ENCODE measurements around the gene TXNDC5. TPM values are rescaled to one million over a fixed set of nuclear protein-coding genes. Genes with fewer than 3 reads are reported as not detected.

Gene TXNDC5
- total RNA-seq, 4 donors from 2014 or later, result 17.2 to 217 (median 65.2) TPM

DNA sequence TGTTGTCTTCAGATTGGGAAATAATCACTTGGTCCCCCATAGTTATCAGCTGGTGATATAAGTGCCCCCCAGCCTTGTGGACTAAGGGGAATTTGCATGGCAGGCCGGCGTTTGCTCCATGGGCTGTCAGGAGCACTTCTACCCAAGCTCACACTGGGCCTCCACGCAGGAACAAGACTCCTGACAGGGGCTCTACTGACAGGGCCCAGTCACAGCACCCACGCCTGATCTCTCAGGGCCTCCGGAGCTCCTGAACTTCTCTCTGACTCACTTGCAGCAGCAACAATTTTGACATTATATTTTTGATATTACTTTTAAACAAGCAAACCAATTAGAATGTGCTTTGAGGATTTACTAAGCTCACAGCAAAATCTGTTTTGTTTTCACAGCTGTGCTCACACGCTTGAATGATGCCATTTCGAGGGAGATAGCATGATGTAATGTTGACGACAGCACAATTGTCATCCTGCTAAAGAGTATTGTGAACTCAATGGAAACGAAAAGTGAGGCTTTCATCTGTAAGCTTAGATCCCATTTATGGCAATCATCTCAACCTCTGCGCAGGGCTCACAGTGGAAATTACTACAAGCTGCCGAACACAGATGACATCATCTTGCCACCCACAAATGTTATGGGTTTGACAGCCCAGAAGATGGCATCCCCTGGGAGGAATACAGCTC, 28.7 kb upstream of the TXNDC5 start:
- H3K27ac ChIP-seq, result peak overlapping the region in 2 of 4 donors; percentile 3 to 34
- H3K4me1 ChIP-seq, result no peaks in the 10 kb centered on the region
- in situ Hi-C loops (cut with MboI; ENCODE audit: low pct_ligation_motif_present in 1 of 4, low pct_unique_long_range_greater_than_20kb in 1 of 4, low sequenced_read_pairs in 3 of 4), result no loop called here
- H3K9me3 ChIP-seq, result no peaks in the 10 kb centered on the region
- intact Hi-C loops (cut with DNase I; ENCODE audit: low total_unique reads), result no loop called here
- H3K27me3 ChIP-seq, result no peaks in the 10 kb centered on the region
- no peaks in the 10 kb centered on the region for H3K36me3 ChIP-seq
- 73 to 83% methylated on average over 6 to 11 of the region's 11 CpGs for WGBS, 2 donors (ENCODE audit: low coverage in 1 of 2)
- TF ChIP-seq EP300 (IDR thresholded peaks at IDR 0.05; ENCODE audit: low read depth), result no peak
- TF ChIP-seq, protein P1, sequence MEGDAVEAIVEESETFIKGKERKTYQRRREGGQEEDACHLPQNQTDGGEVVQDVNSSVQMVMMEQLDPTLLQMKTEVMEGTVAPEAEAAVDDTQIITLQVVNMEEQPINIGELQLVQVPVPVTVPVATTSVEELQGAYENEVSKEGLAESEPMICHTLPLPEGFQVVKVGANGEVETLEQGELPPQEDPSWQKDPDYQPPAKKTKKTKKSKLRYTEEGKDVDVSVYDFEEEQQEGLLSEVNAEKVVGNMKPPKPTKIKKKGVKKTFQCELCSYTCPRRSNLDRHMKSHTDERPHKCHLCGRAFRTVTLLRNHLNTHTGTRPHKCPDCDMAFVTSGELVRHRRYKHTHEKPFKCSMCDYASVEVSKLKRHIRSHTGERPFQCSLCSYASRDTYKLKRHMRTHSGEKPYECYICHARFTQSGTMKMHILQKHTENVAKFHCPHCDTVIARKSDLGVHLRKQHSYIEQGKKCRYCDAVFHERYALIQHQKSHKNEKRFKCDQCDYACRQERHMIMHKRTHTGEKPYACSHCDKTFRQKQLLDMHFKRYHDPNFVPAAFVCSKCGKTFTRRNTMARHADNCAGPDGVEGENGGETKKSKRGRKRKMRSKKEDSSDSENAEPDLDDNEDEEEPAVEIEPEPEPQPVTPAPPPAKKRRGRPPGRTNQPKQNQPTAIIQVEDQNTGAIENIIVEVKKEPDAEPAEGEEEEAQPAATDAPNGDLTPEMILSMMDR (IDR thresholded peaks at IDR 0.05), result no peak
- DNase-seq, result no peak
- no peak overlapping the region for H3K4me3 ChIP-seq

DNA sequence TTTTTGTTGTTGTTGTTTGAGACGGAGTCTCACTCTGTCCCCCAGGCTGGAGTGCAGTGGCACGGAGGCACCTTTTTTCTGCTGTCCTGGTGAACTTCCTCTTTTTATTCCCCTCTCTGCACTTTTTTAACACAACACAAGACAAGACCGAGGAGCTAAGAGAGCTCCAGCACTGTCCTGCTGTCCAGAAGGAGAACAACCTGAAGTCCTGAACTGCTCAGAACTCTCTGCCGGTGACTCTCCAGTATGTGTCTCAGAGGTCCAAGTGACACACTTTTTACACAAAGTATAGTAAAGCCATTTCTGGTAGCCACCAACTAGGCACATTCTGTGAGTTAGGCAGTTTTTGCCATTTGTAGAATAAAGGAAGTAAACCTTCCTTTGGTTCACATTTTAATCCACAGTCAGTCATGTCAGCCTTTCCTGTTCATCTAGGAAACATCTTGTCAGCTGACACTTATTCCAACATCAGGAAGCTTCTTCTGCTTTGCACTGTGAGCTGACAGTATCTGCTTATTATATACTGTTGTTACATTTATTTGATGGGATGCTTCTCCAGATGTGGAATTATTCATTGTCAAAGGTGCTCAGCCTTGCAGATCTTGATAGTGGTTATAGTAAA, 28.1 kb upstream of the TXNDC5 start:
- H3K9me3 ChIP-seq, result no peaks in the 10 kb centered on the region
- 89% methylated on average over 4 of the region's 4 CpGs; no CpG with 5 or more reads in 1 of the 2 donors for WGBS, 2 donors (ENCODE audit: low coverage in 1 of 2)
- intact Hi-C loops (cut with DNase I; ENCODE audit: low total_unique reads), result no loop called here
- in situ Hi-C loops (cut with MboI; ENCODE audit: low pct_ligation_motif_present in 1 of 4, low pct_unique_long_range_greater_than_20kb in 1 of 4, low sequenced_read_pairs in 3 of 4), result no loop called here
- DNase-seq, result no peak
- peak overlapping the region in 2 of 4 donors; percentile 3 to 34 for H3K27ac ChIP-seq
- H3K4me1 ChIP-seq, result no peaks in the 10 kb centered on the region
- no peak overlapping the region for H3K4me3 ChIP-seq
- no peaks in the 10 kb centered on the region for H3K27me3 ChIP-seq
- TF ChIP-seq EP300 (IDR thresholded peaks at IDR 0.05; ENCODE audit: low read depth) (no peak), POLR2A (IDR thresholded peaks at IDR 0.05) (no peak), POLR2AphosphoS5 (IDR thresholded peaks at IDR 0.05) (no peak)
- TF ChIP-seq, protein P1 (IDR thresholded peaks at IDR 0.05), result no peak
- H3K36me3 ChIP-seq, result no peaks in the 10 kb centered on the region

DNA sequence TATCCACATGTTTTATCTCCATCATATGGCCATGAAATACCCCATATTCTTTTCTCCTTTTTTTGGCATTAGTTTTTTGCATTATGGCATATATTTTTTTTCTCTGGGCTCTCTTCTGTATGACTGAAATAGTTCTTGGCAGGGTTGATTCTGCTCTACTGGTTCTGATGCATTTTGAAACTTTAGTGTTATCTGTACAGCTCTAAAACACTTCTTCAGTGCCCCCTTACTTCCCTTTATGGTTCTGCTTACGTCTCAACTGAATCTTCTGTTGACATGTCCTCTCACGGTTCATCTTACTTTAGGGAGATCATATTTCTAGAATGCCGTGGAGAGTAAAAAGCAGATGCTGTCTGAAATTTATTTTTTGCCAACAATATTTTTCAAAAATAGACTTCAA, 23.2 kb upstream of the TXNDC5 start:
- Histone ChIP-seq H3K9me3 (no peaks in the 10 kb centered on the region), H3K4me3 (no peak overlapping the region), H3K4me1 (no peaks in the 10 kb centered on the region), H3K27ac (no peak overlapping the region), H3K36me3 (no peaks in the 10 kb centered on the region), H3K27me3 (no peaks in the 10 kb centered on the region)
- in situ Hi-C loops (cut with MboI; ENCODE audit: low pct_ligation_motif_present in 1 of 4, low pct_unique_long_range_greater_than_20kb in 1 of 4, low sequenced_read_pairs in 3 of 4) (no loop called here), intact Hi-C loops (cut with DNase I; ENCODE audit: low total_unique reads) (no loop called here)
- no peak for DNase-seq
- TF ChIP-seq, protein P1 (IDR thresholded peaks at IDR 0.05), result no peak
- no peak for TF ChIP-seq POLR2AphosphoS5 (IDR thresholded peaks at IDR 0.05)
- TF ChIP-seq POLR2A (IDR thresholded peaks at IDR 0.05), result no peak
- no peak for TF ChIP-seq EP300 (IDR thresholded peaks at IDR 0.05; ENCODE audit: low read depth)
- 53 to 62% methylated on average over 3 of the region's 3 CpGs for WGBS, 2 donors (ENCODE audit: low coverage in 1 of 2)

DNA sequence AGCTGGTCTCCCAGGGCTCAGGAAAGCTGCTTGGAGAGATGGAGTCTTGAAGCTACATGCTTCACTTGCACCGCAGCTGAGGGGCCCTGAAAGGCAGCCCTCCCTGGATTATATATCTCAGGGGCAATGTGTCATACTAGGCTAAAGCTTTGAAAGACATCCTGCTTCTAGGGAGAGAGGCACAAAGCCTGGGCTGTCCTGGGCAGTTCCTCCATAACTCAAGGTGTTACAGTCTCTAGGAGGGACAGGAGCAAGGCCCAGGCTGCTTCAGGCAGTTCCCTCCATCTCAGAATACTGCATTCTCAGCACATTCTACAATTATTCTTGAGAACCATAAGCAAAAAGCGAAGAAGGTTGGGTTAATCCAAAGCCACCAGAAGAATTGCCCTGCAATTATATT, 22.0 kb upstream of the TXNDC5 start:
- H3K4me3 ChIP-seq, result no peak overlapping the region
- H3K27me3 ChIP-seq, result no peaks in the 10 kb centered on the region
- H3K9me3 ChIP-seq, result no peaks in the 10 kb centered on the region
- no peaks in the 10 kb centered on the region for H3K4me1 ChIP-seq
- no peak for TF ChIP-seq POLR2A (IDR thresholded peaks at IDR 0.05)
- TF ChIP-seq POLR2AphosphoS5 (IDR thresholded peaks at IDR 0.05), result no peak
- no peak for TF ChIP-seq EP300 (IDR thresholded peaks at IDR 0.05; ENCODE audit: low read depth)
- TF ChIP-seq, protein P1 (IDR thresholded peaks at IDR 0.05), result no peak
- WGBS, 2 donors (ENCODE audit: low coverage in 1 of 2), result 98 to 100% methylated on average over 1 to 2 of the region's 2 CpGs
- no peak overlapping the region for H3K27ac ChIP-seq
- intact Hi-C loops (cut with DNase I; ENCODE audit: low total_unique reads) (no loop called here), in situ Hi-C loops (cut with MboI; ENCODE audit: low pct_ligation_motif_present in 1 of 4, low pct_unique_long_range_greater_than_20kb in 1 of 4, low sequenced_read_pairs in 3 of 4) (no loop called here)
- H3K36me3 ChIP-seq, result no peaks in the 10 kb centered on the region
- DNase-seq, result no peak

All from transverse colon (tissue), 4 donors.